ENCODE measurements around the gene SCN4B.

SCN4B gene

DNA sequence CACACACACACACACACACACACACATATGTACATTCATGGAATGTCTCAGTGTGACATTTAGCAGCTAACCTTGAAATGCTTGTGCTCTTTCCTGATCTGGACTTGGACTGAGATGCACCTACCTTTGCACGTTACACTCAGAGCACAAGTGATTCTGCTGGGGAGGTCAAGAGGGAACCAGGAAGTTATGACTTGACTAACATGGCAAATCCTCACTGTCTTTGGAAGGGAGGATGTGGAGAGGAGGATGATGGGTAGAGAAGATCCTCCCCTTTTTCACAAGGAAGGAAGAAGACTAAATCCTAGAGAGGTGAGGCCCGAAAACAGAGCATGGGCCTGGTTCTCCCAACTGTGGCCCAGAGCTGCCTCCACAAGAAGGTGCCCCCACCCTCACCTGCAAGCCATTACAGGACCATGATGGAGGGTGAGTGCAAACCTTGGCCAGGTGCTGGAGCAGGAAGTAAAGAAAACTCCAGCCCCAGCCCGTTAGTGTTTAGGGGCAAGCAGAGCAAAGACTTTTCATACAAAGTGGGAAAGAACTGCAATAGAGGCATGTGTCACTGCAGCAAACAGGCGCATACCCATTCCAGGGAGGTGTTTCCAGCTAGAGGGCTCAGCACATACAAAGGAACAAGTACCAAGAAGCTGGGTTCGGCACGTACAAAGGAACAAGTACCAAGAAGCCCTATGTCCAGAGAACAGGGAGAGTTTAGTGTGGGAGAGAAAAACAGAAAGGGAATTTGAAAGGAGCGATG lies 26.4 kb downstream of the SCN4B start:
- TF ChIP-seq, protein P1, sequence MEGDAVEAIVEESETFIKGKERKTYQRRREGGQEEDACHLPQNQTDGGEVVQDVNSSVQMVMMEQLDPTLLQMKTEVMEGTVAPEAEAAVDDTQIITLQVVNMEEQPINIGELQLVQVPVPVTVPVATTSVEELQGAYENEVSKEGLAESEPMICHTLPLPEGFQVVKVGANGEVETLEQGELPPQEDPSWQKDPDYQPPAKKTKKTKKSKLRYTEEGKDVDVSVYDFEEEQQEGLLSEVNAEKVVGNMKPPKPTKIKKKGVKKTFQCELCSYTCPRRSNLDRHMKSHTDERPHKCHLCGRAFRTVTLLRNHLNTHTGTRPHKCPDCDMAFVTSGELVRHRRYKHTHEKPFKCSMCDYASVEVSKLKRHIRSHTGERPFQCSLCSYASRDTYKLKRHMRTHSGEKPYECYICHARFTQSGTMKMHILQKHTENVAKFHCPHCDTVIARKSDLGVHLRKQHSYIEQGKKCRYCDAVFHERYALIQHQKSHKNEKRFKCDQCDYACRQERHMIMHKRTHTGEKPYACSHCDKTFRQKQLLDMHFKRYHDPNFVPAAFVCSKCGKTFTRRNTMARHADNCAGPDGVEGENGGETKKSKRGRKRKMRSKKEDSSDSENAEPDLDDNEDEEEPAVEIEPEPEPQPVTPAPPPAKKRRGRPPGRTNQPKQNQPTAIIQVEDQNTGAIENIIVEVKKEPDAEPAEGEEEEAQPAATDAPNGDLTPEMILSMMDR (IDR thresholded peaks at IDR 0.05; ENCODE audit: borderline replicate concordance, extremely low read depth, low read length, poor library complexity, severe bottlenecking), result no peak
- no peak for TF ChIP-seq EZH2 (IDR thresholded peaks at IDR 0.05; ENCODE audit: borderline replicate concordance, low read depth, low read length, severe bottlenecking)
- H4K20me1 ChIP-seq (ENCODE audit: insufficient read depth, low read length), result no peaks in the 10 kb centered on the region
- H3K36me3 ChIP-seq (ENCODE audit: insufficient read depth, low read length), result no peaks in the 10 kb centered on the region
- H3K4me3 ChIP-seq (ENCODE audit: low read depth in 1 of 2, low read length in 2 of 2), result no peak overlapping the region
- no peaks in the 10 kb centered on the region for H3K79me2 ChIP-seq (ENCODE audit: insufficient read depth, low read length)
- no peak overlapping the region for H3K27ac ChIP-seq (ENCODE audit: low read length)
- H3K9me3 ChIP-seq (ENCODE audit: insufficient read depth, low read length, severe bottlenecking), result no peaks in the 10 kb centered on the region
- DNase-seq (no peak), ATAC-seq (ENCODE audit: insufficient read depth, low read depth) (no peak)
- no peaks in the 10 kb centered on the region for H3K4me1 ChIP-seq (ENCODE audit: insufficient read depth, low read length)
- no peak overlapping the region for H3K9ac ChIP-seq (ENCODE audit: low read depth, low read length)
- peaks cover 17% of the 10 kb centered on the region for H3K27me3 ChIP-seq (ENCODE audit: insufficient read depth, low read length, poor library complexity)
- no peak overlapping the region for H3K4me2 ChIP-seq (ENCODE audit: insufficient read depth, low read length)
- H2AFZ ChIP-seq (ENCODE audit: low read depth, low read length), result 0 out of 2 replicates have a peak overlapping the region, but pooled peaks have one; percentile 1

DNA sequence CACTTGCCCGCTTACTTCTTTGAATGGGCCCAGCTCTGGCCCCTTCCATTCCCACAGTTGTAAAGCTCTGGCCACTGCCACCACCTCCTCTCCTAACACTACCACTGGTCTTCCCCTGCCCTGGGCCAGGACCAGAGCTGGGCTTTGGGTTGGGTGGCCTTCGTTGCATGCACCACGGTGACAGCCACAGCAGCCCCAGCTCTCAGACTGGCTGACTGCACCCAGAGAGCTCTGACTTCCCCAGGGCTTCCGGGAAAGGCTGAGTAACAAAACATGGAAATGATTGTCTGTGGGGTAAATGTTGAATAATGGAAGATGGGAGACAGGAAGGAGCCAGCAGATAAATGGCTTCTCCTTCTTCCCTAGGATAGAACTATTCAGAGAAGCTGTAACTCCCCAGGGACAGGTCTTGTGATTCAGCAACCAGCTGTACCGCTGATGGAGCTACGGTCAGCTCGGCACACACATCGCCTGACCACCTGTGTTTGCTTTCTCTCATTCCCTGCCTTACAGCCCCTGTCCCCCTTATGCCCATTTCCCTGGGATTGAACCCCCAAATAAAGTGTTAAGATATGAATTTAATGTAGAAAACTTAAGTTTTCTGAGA lies 27.6 kb downstream of the SCN4B start:
- no peak overlapping the region for H3K4me2 ChIP-seq (ENCODE audit: insufficient read depth, low read length)
- no peaks in the 10 kb centered on the region for H4K20me1 ChIP-seq (ENCODE audit: insufficient read depth, low read length)
- H3K27me3 ChIP-seq (ENCODE audit: insufficient read depth, low read length, poor library complexity), result peaks cover 12% of the 10 kb centered on the region
- H3K36me3 ChIP-seq (ENCODE audit: insufficient read depth, low read length), result no peaks in the 10 kb centered on the region
- no peak overlapping the region for H3K4me3 ChIP-seq (ENCODE audit: low read depth in 1 of 2, low read length in 2 of 2)
- ATAC-seq (ENCODE audit: insufficient read depth, low read depth) (no peak), DNase-seq (no peak)
- no peaks in the 10 kb centered on the region for H3K9me3 ChIP-seq (ENCODE audit: insufficient read depth, low read length, severe bottlenecking)
- no peak overlapping the region for H2AFZ ChIP-seq (ENCODE audit: low read depth, low read length)
- H3K4me1 ChIP-seq (ENCODE audit: insufficient read depth, low read length), result no peaks in the 10 kb centered on the region
- H3K27ac ChIP-seq (ENCODE audit: low read length), result no peak overlapping the region
- TF ChIP-seq, protein P1 (IDR thresholded peaks at IDR 0.05; ENCODE audit: borderline replicate concordance, extremely low read depth, low read length, poor library complexity, severe bottlenecking), result no peak
- no peak for TF ChIP-seq EZH2 (IDR thresholded peaks at IDR 0.05; ENCODE audit: borderline replicate concordance, low read depth, low read length, severe bottlenecking)
- no peaks in the 10 kb centered on the region for H3K79me2 ChIP-seq (ENCODE audit: insufficient read depth, low read length)
- H3K9ac ChIP-seq (ENCODE audit: low read depth, low read length), result no peak overlapping the region

DNA sequence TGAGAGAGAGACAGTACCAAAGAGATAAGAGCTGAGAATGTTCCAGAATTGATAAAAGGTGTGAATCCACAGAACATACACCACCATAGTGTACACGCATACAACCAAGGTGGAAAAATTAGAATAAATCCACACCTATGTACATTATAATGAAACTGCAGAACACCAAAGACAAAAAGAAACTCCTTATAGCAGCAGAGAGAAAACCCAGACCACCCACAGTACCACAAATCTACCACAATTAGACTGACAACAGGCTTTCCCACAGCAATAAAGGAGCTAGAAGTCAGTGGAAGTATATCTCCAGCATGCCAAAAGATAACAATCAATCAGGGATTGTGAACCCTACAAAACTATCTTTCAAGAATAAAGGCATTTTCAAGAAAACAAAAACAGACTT lies 31.8 kb downstream of the SCN4B start:
- TF ChIP-seq EZH2 (IDR thresholded peaks at IDR 0.05; ENCODE audit: borderline replicate concordance, low read depth, low read length, severe bottlenecking), result no peak
- TF ChIP-seq, protein P1 (IDR thresholded peaks at IDR 0.05; ENCODE audit: borderline replicate concordance, extremely low read depth, low read length, poor library complexity, severe bottlenecking), result no peak
- no peaks in the 10 kb centered on the region for H3K4me1 ChIP-seq (ENCODE audit: insufficient read depth, low read length)
- peaks cover 11% of the 10 kb centered on the region for H3K27me3 ChIP-seq (ENCODE audit: insufficient read depth, low read length, poor library complexity)

More for the DNA sequence above, 31.8 kb downstream of the SCN4B start:
- Histone ChIP-seq H3K4me2 (ENCODE audit: insufficient read depth, low read length) (no peak overlapping the region), H3K36me3 (ENCODE audit: insufficient read depth, low read length) (no peaks in the 10 kb centered on the region), H3K4me3 (ENCODE audit: low read depth in 1 of 2, low read length in 2 of 2) (no peak overlapping the region), H2AFZ (ENCODE audit: low read depth, low read length) (no peak overlapping the region), H3K79me2 (ENCODE audit: insufficient read depth, low read length) (no peaks in the 10 kb centered on the region), H3K9me3 (ENCODE audit: insufficient read depth, low read length, severe bottlenecking) (no peaks in the 10 kb centered on the region), H3K27ac (ENCODE audit: low read length) (no peak overlapping the region), H3K9ac (ENCODE audit: low read depth, low read length) (no peak overlapping the region), H4K20me1 (ENCODE audit: insufficient read depth, low read length) (no peaks in the 10 kb centered on the region)
- DNase-seq (no peak), ATAC-seq (ENCODE audit: insufficient read depth, low read depth) (no peak)

All from DND-41 (cell line).